OCI-LY7 (cell line): ENCODE data around the gene RAG2. TPM values are rescaled to one million over a fixed set of nuclear protein-coding genes. Genes with fewer than 3 reads are reported as not detected.

ENCODE experiments used
- BruUV-seq: library from RNA; stranded (reverse); fragments of 400-500 nt; replicated peaks from 2 replicates; lab custom pipeline; 2021; lab: Mats Ljungman, UMichigan
- CTCF ChIA-PET: fragments of 300-600 bp; sonication (Branson Sonifier 250); formaldehyde crosslinking; loops from one replicate; lab custom pipeline; 2022; ENCODE audit warnings: antibody characterized with exemption; ENCODE audit not compliant: unreplicated experiment; lab: Charles Lee
- POLR2A ChIA-PET: fragments of 300-600 bp; sonication (Branson Sonifier 250); formaldehyde crosslinking; loops from one replicate; lab custom pipeline; 2022; ENCODE audit warnings: antibody characterized with exemption; lab: Charles Lee
- DNase-seq: peaks from one replicate; pipeline ENCODE4 v3.0.0-alpha.2; 2015; ENCODE audit warnings: low spot score
- H2AFZ ChIP-seq: fragments of 200-600 bp; sonication (generic), shearing (Covaris generic); 2 replicates; pipeline ENCODE4 v1.6.1; 2014; ENCODE audit warnings: mild to moderate bottlenecking, antibody characterized with exemption, low read length, moderate library complexity
- H3K27ac ChIP-seq: fragments of 200-600 bp; sonication (generic); 2 replicates; pipeline ENCODE4 v1.5.1; 2014; ENCODE audit warnings: mixed run types, low read depth, mild to moderate bottlenecking, moderate library complexity, low read length, inconsistent platforms; ENCODE audit not compliant: poor library complexity, severe bottlenecking
- H3K36me3 ChIP-seq: fragments of 200-600 bp; sonication (generic); 2 replicates; pipeline ENCODE4 v1.6.1; 2014; ENCODE audit warnings: mild to moderate bottlenecking, antibody characterized with exemption, low read length, moderate library complexity, mixed read lengths; ENCODE audit not compliant: insufficient read depth
- H3K4me1 ChIP-seq: fragments of 200-600 bp; sonication (generic); 2 replicates; pipeline ENCODE4 v1.5.1; 2014; ENCODE audit warnings: mild to moderate bottlenecking, low read length; ENCODE audit not compliant: insufficient read depth, poor library complexity, severe bottlenecking
- H3K4me2 ChIP-seq: fragments of 200-600 bp; sonication (generic); 2 replicates; pipeline ENCODE4 v1.6.1; 2014; ENCODE audit warnings: mild to moderate bottlenecking, low read length
- H3K4me3 ChIP-seq: fragments of 200-600 bp; sonication (generic); 2 replicates; pipeline ENCODE4 v1.5.1; 2014; ENCODE audit warnings: mild to moderate bottlenecking, low read depth, low read length; ENCODE audit not compliant: poor library complexity, severe bottlenecking
- H3K79me2 ChIP-seq: fragments of 200-600 bp; sonication (generic); 2 replicates; pipeline ENCODE4 v1.6.1; 2016; ENCODE audit warnings: low read depth, mild to moderate bottlenecking, low read length, moderate library complexity, mixed read lengths; ENCODE audit not compliant: insufficient read depth
- H3K9me2 ChIP-seq: fragments of 200-600 bp; sonication (generic); 2 replicates; pipeline ENCODE4 v1.6.1; 2016; ENCODE audit warnings: mild to moderate bottlenecking, low read length, mixed read lengths; ENCODE audit not compliant: insufficient read depth
- H3K9me3 ChIP-seq: fragments of 200-600 bp; sonication (generic); 2 replicates; pipeline ENCODE4 v1.6.1; 2014; ENCODE audit warnings: mild to moderate bottlenecking, mixed run types, low read length, mixed read lengths
- H4K20me1 ChIP-seq: fragments of 200-600 bp; sonication (generic); 2 replicates; pipeline ENCODE4 v1.6.1; 2014; ENCODE audit warnings: mild to moderate bottlenecking, antibody characterized with exemption, low read length, moderate library complexity, mixed read lengths; ENCODE audit not compliant: insufficient read depth
- EZH2phosphoT487 ChIP-seq: fragments of 200-600 bp; sonication (generic); IDR thresholded peaks from 2 replicates; pipeline ENCODE4 v1.6.1; 2018; ENCODE audit warnings: low read depth, borderline replicate concordance, mild to moderate bottlenecking, mixed run types, antibody characterized with exemption, low read length, moderate library complexity, mixed read lengths
- intact Hi-C: fragments of 100-400 bp; cut with micrococcal nuclease; formaldehyde crosslinking; loops from one replicate; pipeline ENCODE4 v1.10.0; 2022; ENCODE audit not compliant: unreplicated experiment
- total RNA-seq, 2 experiments: library from RNA; depleted of rRNA in 1 of 2; stranded (reverse); fragments of >200 nt in 1 of 2; shearing (Covaris generic) in 1 of 2; gene quantifications; 2 replicates each; pipeline ENCODE4 v1.2.3, GENCODE V29; 2014 to 2022
- TF ChIP-seq, protein P1 (sequence below): fragments of 200-600 bp; sonication (generic); conservative IDR thresholded peaks from 2 replicates; pipeline ENCODE4 v1.5.1; 2014; ENCODE audit warnings: mild to moderate bottlenecking, antibody characterized with exemption, low read length, moderate library complexity, mixed read lengths

The RAG2 gene
- total RNA-seq, 2 experiments from 2014 or later, result not detected

DNA sequence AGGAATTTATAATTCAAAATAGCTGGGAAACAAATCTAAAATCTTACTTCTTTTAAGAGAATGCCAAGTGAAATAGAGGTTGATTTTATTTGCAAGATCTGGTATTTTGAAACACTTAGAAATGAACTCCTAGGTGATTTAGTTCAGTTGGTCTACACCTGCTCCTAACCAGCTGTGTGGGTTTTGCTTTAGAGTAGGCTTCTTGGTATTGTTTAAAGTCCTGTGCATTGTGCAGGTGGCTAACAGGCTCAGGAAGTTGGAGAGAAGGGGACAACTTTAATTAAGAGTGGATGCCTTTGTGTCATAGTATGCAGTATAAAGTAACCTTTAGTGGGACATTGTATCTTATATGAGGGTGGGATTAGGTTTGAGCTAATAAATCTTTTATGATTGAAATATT lies 4.1 kb upstream of the RAG2 start:
- intact Hi-C loops, result no loop called here
- Histone ChIP-seq H3K4me2 (no peak overlapping the region), H3K79me2 (no peaks in the 10 kb centered on the region), H2AFZ (no peak overlapping the region), H3K9me3 (no peaks in the 10 kb centered on the region), H3K4me1 (no peaks in the 10 kb centered on the region), H3K36me3 (no peaks in the 10 kb centered on the region), H4K20me1 (no peaks in the 10 kb centered on the region), H3K4me3 (no peak overlapping the region), H3K9me2 (no peaks in the 10 kb centered on the region), H3K27ac (no peak overlapping the region)
- BruUV-seq, result no TSS peak
- CTCF ChIA-PET, result no interaction called here
- POLR2A ChIA-PET, result no interaction called here
- no peak for TF ChIP-seq EZH2phosphoT487
- TF ChIP-seq, protein P1, sequence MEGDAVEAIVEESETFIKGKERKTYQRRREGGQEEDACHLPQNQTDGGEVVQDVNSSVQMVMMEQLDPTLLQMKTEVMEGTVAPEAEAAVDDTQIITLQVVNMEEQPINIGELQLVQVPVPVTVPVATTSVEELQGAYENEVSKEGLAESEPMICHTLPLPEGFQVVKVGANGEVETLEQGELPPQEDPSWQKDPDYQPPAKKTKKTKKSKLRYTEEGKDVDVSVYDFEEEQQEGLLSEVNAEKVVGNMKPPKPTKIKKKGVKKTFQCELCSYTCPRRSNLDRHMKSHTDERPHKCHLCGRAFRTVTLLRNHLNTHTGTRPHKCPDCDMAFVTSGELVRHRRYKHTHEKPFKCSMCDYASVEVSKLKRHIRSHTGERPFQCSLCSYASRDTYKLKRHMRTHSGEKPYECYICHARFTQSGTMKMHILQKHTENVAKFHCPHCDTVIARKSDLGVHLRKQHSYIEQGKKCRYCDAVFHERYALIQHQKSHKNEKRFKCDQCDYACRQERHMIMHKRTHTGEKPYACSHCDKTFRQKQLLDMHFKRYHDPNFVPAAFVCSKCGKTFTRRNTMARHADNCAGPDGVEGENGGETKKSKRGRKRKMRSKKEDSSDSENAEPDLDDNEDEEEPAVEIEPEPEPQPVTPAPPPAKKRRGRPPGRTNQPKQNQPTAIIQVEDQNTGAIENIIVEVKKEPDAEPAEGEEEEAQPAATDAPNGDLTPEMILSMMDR, result no peak
- no peak for DNase-seq

DNA sequence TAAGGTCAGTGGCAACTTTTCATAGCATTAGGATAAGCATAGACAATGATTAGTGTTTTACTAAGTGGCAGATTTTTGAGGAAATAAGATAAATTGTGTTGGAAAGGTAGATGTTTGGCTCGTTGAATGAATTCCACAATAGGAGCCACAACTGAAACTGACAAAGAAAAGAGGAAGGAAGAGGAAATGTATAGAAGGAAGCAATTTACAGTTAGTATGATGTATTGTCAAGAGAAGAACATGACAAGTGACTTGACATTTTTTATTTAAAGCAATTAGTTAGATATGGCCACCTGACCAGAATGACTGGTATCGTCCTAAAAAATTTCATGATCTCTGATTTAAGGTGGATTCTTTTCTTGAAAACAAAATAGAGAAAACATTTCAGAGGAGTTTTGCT lies 3.1 kb upstream of the RAG2 start:
- POLR2A ChIA-PET, result no interaction called here
- intact Hi-C loops, result no loop called here
- H3K4me3 ChIP-seq, result no peak overlapping the region
- no peaks in the 10 kb centered on the region for H3K79me2 ChIP-seq
- DNase-seq, result no peak
- H3K36me3 ChIP-seq, result no peaks in the 10 kb centered on the region
- no peaks in the 10 kb centered on the region for H3K9me2 ChIP-seq
- H4K20me1 ChIP-seq, result no peaks in the 10 kb centered on the region
- BruUV-seq, result no TSS peak
- CTCF ChIA-PET, result no interaction called here
- TF ChIP-seq, protein P1, result no peak
- TF ChIP-seq EZH2phosphoT487, result no peak
- no peaks in the 10 kb centered on the region for H3K9me3 ChIP-seq
- H3K27ac ChIP-seq, result no peak overlapping the region
- no peak overlapping the region for H2AFZ ChIP-seq
- no peak overlapping the region for H3K4me2 ChIP-seq
- H3K4me1 ChIP-seq, result no peaks in the 10 kb centered on the region

DNA sequence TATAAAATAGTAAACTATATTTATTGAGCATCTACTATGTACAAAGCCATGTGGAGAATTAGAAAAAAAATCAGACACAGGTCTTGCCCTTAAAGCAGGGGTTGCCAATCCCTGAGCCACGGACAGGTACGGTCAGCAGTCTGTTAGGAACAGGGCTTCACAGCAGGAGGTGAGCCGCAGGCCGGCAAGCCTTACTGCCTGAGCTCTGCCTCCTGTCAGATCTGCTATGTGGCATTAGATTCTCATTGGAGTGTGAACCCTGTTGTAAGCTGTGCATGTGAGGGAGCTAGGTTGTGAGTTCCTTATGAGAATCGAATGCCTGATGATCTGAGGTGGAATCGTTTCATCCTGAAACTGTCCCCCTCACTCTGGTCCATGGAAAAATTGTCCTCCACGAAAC lies 2.1 kb upstream of the RAG2 start:
- H3K4me1 ChIP-seq, result no peaks in the 10 kb centered on the region
- ChIA-PET POLR2A (no interaction called here), CTCF (no interaction called here)
- no peak overlapping the region for H3K4me2 ChIP-seq
- intact Hi-C loops, result no loop called here
- no TSS peak for BruUV-seq
- TF ChIP-seq, protein P1, result no peak
- TF ChIP-seq EZH2phosphoT487, result no peak
- H3K9me3 ChIP-seq, result no peaks in the 10 kb centered on the region
- H3K79me2 ChIP-seq, result no peaks in the 10 kb centered on the region
- H3K4me3 ChIP-seq, result no peak overlapping the region
- no peaks in the 10 kb centered on the region for H4K20me1 ChIP-seq
- H3K36me3 ChIP-seq, result no peaks in the 10 kb centered on the region
- no peak for DNase-seq
- no peak overlapping the region for H3K27ac ChIP-seq
- no peaks in the 10 kb centered on the region for H3K9me2 ChIP-seq
- no peak overlapping the region for H2AFZ ChIP-seq
